T-helper 22 cell (primary cell): ENCODE data around the gene IL4I1.
"Not testable (repeated sequence)": the region's sequence is repeated elsewhere in the genome, so short reads cannot be mapped to it uniquely, and the experiment has no call there.

Experiments
- DNase-seq: peaks from one replicate; pipeline ENCODE4 v3.0.0-alpha.2; 2020; ENCODE audit warnings: low read depth

The IL4I1 gene, protein sequence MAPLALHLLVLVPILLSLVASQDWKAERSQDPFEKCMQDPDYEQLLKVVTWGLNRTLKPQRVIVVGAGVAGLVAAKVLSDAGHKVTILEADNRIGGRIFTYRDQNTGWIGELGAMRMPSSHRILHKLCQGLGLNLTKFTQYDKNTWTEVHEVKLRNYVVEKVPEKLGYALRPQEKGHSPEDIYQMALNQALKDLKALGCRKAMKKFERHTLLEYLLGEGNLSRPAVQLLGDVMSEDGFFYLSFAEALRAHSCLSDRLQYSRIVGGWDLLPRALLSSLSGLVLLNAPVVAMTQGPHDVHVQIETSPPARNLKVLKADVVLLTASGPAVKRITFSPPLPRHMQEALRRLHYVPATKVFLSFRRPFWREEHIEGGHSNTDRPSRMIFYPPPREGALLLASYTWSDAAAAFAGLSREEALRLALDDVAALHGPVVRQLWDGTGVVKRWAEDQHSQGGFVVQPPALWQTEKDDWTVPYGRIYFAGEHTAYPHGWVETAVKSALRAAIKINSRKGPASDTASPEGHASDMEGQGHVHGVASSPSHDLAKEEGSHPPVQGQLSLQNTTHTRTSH

GRCh38 chr19:49896863-49897621, at the start of gene IL4I1:
IL4I1 (minus strand) TSS chr19:49896887; CDS start chr19:49896160, 727 bp downstream.
- DNase-seq: peak; percentile 77

DNA sequence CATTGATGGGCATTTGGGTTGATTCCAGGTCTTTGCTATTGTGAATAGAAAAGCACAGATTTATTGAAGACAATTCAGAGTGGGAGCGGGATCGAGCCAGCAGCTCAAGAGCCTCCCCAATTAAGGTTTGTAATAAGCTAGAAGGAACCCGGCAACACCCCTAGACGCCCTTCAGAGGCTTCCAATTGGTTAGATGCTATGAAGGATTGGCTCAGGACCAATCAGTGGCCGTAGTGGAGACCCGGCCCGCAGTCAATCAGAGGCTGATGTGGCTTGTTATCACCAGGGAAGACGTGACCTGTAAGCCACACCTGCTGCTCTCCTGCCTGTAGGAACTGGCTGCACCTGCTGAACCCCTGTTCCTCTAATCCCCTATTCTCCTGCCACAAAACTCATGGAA, 49.7 kb upstream of the IL4I1 start:
- DNase-seq: no peak

GRCh38 chr19:49944567-49944966, 47.9 kb upstream of the IL4I1 start:
- DNase-seq: not testable (repeated sequence)

- no peak for DNase-seq
These were observed 43.8 kb upstream of the IL4I1 start for GRCh38 chr19:49940482-49940791.

DNA sequence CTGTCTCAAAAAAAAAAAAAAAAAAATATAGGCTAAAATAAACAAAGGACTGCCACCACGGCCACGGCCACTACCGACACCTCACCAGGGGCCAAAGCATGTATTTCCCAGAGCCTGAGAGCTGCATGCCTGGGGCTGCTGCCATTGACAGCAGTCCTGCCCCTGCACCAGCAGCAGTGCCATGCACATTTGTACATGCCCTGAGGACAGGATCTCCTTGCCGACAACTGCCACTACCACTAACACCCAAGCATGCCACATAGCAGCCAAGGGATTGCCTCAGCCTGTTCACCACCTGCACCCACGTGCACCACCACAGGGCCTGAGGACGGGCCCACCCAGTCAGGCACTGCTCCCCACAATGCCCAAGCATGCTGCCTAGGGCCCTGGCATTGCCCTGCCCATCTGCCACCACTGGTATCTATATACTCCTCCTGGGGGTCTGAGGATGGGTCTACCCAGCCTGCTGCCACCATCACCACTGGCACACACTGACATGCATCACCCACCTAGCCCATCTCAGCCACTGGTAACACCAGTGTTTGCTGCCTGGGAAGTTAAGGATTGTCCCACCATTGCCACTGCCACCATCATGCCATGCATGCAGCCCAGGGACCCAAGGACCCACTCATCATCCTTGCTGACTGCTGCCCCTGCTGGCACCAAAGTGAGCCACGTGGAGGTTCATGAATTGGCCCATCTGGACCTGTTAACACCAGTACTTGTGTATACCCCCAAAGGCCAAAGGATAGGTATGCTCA, 43.2 kb upstream of the IL4I1 start:
- DNase-seq: no peak

DNA sequence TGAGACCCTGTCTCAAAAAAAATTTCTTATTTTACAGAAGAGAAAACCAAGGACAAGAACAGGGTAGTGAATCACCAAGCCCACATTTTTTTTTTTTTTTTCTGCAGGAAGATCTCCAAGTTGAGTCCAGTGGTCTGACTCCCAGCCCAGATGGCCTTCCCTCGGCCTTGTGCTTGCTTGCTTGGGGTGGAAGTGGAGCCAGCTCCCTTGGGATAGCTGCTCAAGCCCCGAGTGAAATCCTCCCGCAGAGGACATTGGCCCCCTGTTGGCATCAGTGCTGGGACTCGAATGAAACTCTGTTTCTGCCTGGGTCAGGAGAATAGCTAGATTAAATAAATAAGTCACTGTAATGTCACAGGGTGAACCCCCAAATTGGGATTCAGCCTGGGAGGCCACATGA, 42.0 kb upstream of the IL4I1 start:
- DNase-seq: no peak

DNA sequence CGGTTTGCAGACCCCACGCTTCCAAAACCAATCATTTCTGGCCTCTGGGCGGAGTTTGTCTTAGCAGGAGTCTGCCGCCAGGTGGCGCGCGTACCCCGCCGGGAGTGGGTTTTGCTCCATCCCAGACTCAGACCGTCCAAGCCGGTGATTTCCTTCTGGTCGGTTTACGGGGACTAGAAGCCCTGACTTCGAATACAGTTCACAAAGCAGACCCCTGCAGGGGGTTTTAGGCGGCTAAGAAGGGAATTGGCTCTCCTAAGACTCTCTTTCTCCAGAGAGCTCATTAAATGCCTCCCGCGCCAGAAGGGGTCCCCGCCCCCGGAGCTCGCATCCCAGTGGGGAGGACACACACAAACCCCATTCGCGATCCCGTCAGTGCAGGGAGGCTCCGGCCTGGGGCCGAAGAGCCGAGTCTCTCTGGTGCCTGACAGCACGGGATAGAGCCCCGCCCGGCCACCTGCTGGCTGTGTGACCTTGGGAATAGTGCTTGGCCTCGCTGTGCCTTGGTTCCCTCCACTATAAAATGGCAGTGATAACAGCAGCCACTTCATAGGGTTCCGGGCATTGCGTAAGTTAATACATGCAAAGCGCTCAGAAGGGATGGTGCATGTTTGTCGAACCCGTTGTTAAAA, 41.2 kb upstream of the IL4I1 start:
- peak; percentile 34 for DNase-seq

- no peak for DNase-seq
These were observed 39.9 kb upstream of the IL4I1 start for GRCh38 chr19:49936549-49936948.

DNA sequence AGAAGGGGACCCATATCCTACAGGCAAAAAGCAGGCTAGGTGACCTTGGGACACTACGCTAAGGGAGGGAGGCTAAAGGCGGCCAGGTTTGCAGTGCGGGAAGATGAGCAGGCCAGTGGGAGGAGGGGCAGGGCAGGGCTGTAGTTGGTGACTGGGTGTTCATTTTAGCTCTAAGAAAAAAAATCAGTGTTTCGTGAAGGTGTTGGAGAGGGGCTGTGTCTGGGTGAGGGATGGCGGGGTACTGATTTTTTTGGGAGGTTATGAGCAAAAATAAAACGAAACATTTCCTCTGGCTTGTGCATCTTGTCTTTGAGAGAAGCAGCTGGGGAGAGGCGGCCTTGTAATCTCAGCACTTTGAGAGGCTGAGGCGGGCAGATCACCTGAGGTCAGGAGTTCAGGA, 37.0 kb upstream of the IL4I1 start:
- DNase-seq: no peak

- DNase-seq: no peak
These were observed 36.0 kb upstream of the IL4I1 start for GRCh38 chr19:49932731-49933131.

DNA sequence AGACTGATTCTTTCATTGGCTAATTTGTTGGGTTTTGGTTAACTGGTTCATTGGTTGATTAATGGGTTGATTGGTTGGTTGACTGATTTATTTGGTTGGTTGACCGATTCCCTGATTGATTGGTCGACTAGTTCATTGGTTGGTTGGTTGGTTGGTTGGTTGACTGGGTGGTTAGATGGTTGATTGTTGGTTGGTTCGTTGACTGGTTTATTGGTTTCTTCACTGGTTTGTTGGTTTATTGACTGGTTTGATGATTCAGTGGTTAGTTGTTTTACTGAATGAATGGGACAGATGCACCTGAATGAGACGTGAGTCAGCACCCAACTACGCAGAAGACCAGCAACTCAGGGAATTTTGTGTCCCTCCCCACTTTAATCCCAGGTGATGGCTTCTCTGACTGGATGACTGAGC, 35.4 kb upstream of the IL4I1 start:
- no peak for DNase-seq

GRCh38 chr19:49931293-49932040, 34.8 kb upstream of the IL4I1 start:
- no peak for DNase-seq

DNA sequence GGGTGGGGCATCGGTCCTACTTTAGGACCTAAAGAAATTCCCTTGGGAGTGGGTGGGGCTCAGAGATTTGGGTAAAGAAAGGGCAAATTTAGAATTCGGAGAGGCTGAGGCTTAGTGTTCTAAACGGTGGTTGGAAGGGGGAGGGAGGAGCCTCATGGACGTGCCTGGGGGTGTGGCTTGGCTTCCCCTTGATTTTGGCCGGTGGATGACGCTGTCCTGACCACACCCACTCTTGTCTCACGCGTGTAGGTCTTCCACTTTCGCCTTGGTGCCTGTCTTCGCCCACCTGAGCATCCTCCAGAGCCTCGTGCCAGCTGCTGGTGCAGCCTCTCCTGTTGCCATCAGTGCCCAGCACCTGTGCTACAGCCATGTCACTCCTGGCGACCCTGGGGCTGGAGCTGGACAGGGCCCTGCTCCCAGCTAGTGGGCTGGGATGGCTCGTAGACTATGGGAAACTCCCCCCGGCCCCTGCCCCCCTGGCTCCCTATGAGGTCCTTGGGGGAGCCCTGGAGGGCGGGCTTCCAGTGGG, 33.9 kb upstream of the IL4I1 start:
- DNase-seq: no peak

- DNase-seq: peak; percentile 89
These were observed 33.2 kb upstream of the IL4I1 start for GRCh38 chr19:49929611-49930482.

DNA sequence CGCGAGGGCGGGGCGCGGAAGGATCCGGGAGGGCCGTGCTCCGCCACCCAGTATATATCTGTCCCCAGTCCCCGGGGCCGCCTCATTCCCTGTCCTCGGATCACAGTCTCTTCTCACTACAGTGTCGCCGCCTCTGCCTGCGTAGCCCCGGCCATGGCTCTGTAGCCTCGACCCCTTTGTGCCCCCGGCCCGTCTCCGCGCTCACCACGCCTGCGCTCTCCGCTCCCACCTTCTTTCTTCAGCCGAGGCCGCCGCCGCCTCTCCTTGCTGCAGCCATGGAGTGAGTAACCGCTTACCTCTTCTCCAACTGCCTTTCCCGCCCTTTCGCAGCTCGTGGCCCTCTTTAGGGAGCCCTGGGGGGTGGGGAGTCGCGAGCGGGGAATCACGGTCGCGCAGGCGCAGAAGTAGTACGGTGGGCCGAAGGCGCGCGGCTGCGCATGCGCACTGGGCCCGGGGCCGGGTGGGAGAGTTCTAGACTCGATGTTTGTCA, 32.5 kb upstream of the IL4I1 start, which contains the start of the genes ATF5 and NUP62:
TSS of gene ATF5 (plus strand) at position 85 of the 490 bp plus-strand sequence. CDS start 1,646 bp downstream, outside the sequence.
TSS of gene NUP62 (minus strand) at position 384 of the 490 bp plus-strand sequence. CDS start 19,697 bp downstream, outside the sequence.
- peak; percentile 80 for DNase-seq

DNA sequence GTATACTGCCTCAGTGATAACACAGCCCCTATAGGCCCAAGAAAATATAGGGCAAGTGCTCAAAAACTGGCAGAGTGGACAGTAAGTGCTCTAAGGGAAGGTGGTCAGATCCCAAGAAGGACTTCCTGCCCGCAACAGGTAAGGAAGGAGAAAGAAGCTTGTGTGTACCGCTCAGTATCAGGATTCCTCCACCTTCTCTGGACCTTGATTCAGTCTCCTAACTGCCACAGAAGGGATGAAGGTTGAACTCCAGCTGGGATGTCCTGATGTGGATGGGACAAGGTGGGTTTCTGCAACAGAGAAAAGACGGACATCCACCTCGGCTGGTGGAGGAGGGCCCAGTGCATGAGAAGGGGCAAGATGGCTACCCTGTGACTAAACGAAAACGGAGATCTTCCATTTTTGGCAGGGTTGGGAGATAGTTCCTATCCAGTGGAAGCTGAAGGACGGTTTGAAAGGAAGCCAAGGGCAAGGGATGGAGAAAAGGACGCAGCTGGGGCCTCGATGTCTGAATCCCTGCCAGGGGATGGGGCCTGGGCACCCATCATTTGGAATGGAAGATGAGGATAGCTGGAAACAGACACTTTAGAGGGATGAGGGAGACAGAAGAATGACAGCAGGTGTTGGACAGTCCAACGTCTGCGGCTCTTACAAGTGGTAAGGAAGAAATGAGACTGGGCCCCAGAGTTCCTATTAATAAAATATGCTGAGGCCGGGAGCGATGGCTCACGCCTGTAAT, 31.0 kb upstream of the IL4I1 start:
- no peak for DNase-seq

DNA sequence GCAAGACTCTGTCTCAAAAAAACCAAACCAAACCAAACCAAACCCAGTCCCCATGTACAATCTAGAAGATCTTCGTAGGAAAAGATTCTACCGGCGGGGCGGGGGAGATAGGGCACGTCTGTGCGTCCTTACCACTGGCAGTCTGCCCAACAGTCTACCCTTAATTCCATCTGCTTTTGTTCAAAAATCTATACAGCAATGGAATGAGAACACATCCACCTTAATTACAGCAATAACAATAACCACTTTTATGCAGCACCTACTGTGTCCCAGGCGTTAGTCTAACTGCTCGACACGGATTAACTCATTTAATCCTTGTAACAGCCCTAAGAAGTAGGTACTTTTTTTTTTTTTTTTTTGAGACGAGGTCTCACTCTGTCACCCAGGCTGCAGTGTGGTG, 29.8 kb upstream of the IL4I1 start:
- DNase-seq: no peak

GRCh38 chr19:49925486-49925885, 28.8 kb upstream of the IL4I1 start:
- no peak for DNase-seq

DNA sequence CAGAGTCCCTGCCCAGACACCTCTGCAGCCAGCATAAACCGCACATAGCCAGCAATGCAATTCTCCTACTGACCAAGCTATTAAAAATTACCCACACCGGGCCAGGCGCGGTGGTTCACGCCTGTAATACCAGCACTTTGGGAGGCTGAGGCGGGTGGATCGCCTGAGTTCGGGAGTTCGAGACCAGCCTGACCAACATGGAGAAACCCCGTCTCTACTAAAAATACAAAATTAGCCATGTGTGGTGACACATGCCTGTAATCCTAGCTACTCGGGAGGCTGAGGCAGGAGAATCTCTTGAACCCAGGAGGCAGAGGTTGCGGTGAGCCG, 28.2 kb upstream of the IL4I1 start:
- DNase-seq: not testable (repeated sequence)
